IMR-90 (cell line): Measurements from ENCODE around the gene PLA2G4F. TPM values are rescaled to one million over a fixed set of nuclear protein-coding genes. Genes with fewer than 3 reads are reported as not detected.

Experiments
- ATAC-seq: fragments of 200-7000 bp; cut with Tn5 transposase; 2 replicates; pipeline ENCODE4 v1.9.1; 2020; ENCODE audit warnings: low read depth, mild to moderate bottlenecking, moderate library complexity
- BruUV-seq: library from RNA; stranded (reverse); fragments of 400-500 nt; replicated peaks from 2 replicates; lab custom pipeline; 2021; lab: Mats Ljungman, UMichigan
- CTCF ChIA-PET: fragments of 300-600 bp; formaldehyde crosslinking; extraction: SDS; loops from one replicate; lab custom pipeline; 2021; ENCODE audit warnings: antibody characterized with exemption; lab: Yijun Ruan, JAX
- POLR2A ChIA-PET: fragments of 300-600 bp; sonication (Branson Sonifier 250); formaldehyde crosslinking; loops from one replicate; lab custom pipeline; 2022; ENCODE audit warnings: antibody characterized with exemption; ENCODE audit not compliant: unreplicated experiment; lab: Charles Lee
- DNase-seq: peaks from one replicate; pipeline ENCODE4 v3.0.0; 2013
- H2AFZ ChIP-seq: replicated peaks from 2 replicates; pipeline ENCODE3; 2013; ENCODE audit warnings: low read length, mild to moderate bottlenecking; ENCODE audit not compliant: poor library complexity
- H2AK5ac ChIP-seq: 2 replicates; pipeline ENCODE4 v1.6.1; 2013; ENCODE audit warnings: low read depth, low read length, inconsistent platforms
- H2AK9ac ChIP-seq: replicated peaks from 2 replicates; pipeline ENCODE3; 2013; ENCODE audit warnings: mild to moderate bottlenecking, low read depth, low read length, moderate library complexity; ENCODE audit not compliant: poor library complexity
- H2BK120ac ChIP-seq: 2 replicates; pipeline ENCODE4 v1.6.1; 2013; ENCODE audit warnings: low read depth, low read length, inconsistent platforms
- H2BK15ac ChIP-seq: 3 replicates; pipeline ENCODE4 v1.6.1; 2013; ENCODE audit warnings: low read depth, low read length, inconsistent platforms
- H2BK20ac ChIP-seq: 2 replicates; pipeline ENCODE4 v1.6.1; 2013; ENCODE audit warnings: low read depth, mild to moderate bottlenecking, inconsistent platforms, low read length, moderate library complexity
- H2BK5ac ChIP-seq: 2 replicates; pipeline ENCODE4 v1.6.1; 2013; ENCODE audit warnings: mild to moderate bottlenecking, low read depth, low read length, inconsistent platforms; ENCODE audit not compliant: poor library complexity, severe bottlenecking
- H3K14ac ChIP-seq: replicated peaks from 2 replicates; pipeline ENCODE4 v1.6.1; 2013; ENCODE audit warnings: low read depth, low read length, inconsistent platforms
- H3K18ac ChIP-seq: 2 replicates; pipeline ENCODE4 v1.6.1; 2013; ENCODE audit warnings: low read depth, low read length, control low read depth
- H3K23ac ChIP-seq: 2 replicates; pipeline ENCODE4 v1.6.1; 2013; ENCODE audit warnings: low read depth, low read length, inconsistent platforms
- H3K27ac ChIP-seq: 2 replicates; pipeline ENCODE4 v1.5.1; 2013; ENCODE audit warnings: mild to moderate bottlenecking, control low read depth, low read length; ENCODE audit not compliant: insufficient read depth
- H3K27me3 ChIP-seq: 2 replicates; pipeline ENCODE4 v1.6.1; 2013; ENCODE audit warnings: low read length; ENCODE audit not compliant: control insufficient read depth, insufficient read depth
- H3K36me3 ChIP-seq: 2 replicates; pipeline ENCODE4 v1.6.1; 2013; ENCODE audit warnings: low read length, mixed read lengths; ENCODE audit not compliant: control insufficient read depth, insufficient read depth
- H3K4ac ChIP-seq: 2 replicates; pipeline ENCODE4 v1.6.1; 2013; ENCODE audit warnings: low read depth, low read length, inconsistent platforms
- H3K4me1 ChIP-seq: 2 replicates; pipeline ENCODE4 v1.6.1; 2013; ENCODE audit warnings: low read length, mixed read lengths; ENCODE audit not compliant: control insufficient read depth, insufficient read depth
- H3K4me2 ChIP-seq: 2 replicates; pipeline ENCODE4 v1.6.1; 2013; ENCODE audit warnings: low read depth, mild to moderate bottlenecking, control low read depth, low read length, moderate library complexity
- H3K4me3 ChIP-seq: 2 replicates; pipeline ENCODE4 v1.5.1; 2013; ENCODE audit warnings: low read depth, mild to moderate bottlenecking, control low read depth, low read length, moderate library complexity; ENCODE audit not compliant: insufficient read depth
- H3K56ac ChIP-seq: 2 replicates; pipeline ENCODE4 v1.6.1; 2013; ENCODE audit warnings: low read length, inconsistent platforms; ENCODE audit not compliant: insufficient read depth; ENCODE audit errors: extremely low read depth
- H3K79me1 ChIP-seq, 2 experiments: 2 replicates each; pipeline ENCODE4 v1.6.1; 2013; ENCODE audit warnings: low read length in 2 of 2, inconsistent platforms in 1 of 2, low read depth in 1 of 2
- H3K9ac ChIP-seq: 2 replicates; pipeline ENCODE4 v1.6.1; 2013; ENCODE audit warnings: low read depth, low read length, control low read depth
- H3K9me1 ChIP-seq: 2 replicates; pipeline ENCODE4 v1.6.1; 2013; ENCODE audit warnings: low read length, inconsistent platforms; ENCODE audit not compliant: insufficient read depth
- H3K9me3 ChIP-seq: 2 replicates; pipeline ENCODE4 v1.6.1; 2013; ENCODE audit warnings: low read length; ENCODE audit not compliant: control insufficient read depth, insufficient read depth
- H4K20me1 ChIP-seq: 2 replicates; pipeline ENCODE4 v1.6.1; 2013; ENCODE audit warnings: low read length, inconsistent platforms; ENCODE audit not compliant: insufficient read depth
- H4K5ac ChIP-seq: 2 replicates; pipeline ENCODE4 v1.6.1; 2013; ENCODE audit warnings: mild to moderate bottlenecking, low read depth, low read length, control low read depth
- H4K8ac ChIP-seq, 2 experiments: 2 replicates each; pipeline ENCODE4 v1.6.1; 2013; ENCODE audit warnings: low read depth in 2 of 2, low read length in 2 of 2, control low read depth in 1 of 2, inconsistent platforms in 1 of 2
- H4K91ac ChIP-seq: 2 replicates; pipeline ENCODE4 v1.6.1; 2013; ENCODE audit warnings: low read depth, low read length, inconsistent platforms; ENCODE audit not compliant: insufficient read depth
- BHLHE40 ChIP-seq: fragments of 150-350 bp; IDR thresholded peaks from 2 replicates; pipeline ENCODE4 v1.6.1; 2016; ENCODE audit warnings: mild to moderate bottlenecking, low read depth, low read length
- CEBPB ChIP-seq: IDR thresholded peaks from 2 replicates; pipeline ENCODE4 v1.6.1; 2012; ENCODE audit warnings: low read depth, low read length, improper control_type of control experiment
- CHD1 ChIP-seq: IDR thresholded peaks from 2 replicates; pipeline ENCODE4 v1.6.1; 2012; ENCODE audit warnings: low read depth, low read length, improper control_type of control experiment
- CTCF ChIP-seq: conservative IDR thresholded peaks from 2 replicates; pipeline ENCODE4 v1.5.1; 2012; ENCODE audit warnings: mild to moderate bottlenecking, low read depth, low read length, improper control_type of control experiment
- FOS ChIP-seq: fragments of 150-350 bp; IDR thresholded peaks from 2 replicates; pipeline ENCODE4 v1.6.1; 2016; ENCODE audit warnings: low read depth, low read length
- MAFK ChIP-seq: IDR thresholded peaks from 2 replicates; pipeline ENCODE4 v1.6.1; 2012; ENCODE audit warnings: low read depth, low read length, improper control_type of control experiment
- MAZ ChIP-seq: IDR thresholded peaks from 2 replicates; pipeline ENCODE4 v1.6.1; 2012; ENCODE audit warnings: low read depth, mild to moderate bottlenecking, low read length, improper control_type of control experiment, moderate library complexity, borderline replicate concordance
- MXI1 ChIP-seq: IDR thresholded peaks from 2 replicates; pipeline ENCODE4 v1.6.1; 2012; ENCODE audit warnings: low read depth, mild to moderate bottlenecking, low read length, moderate library complexity, borderline replicate concordance
- NFE2L2 ChIP-seq: fragments of 150-350 bp; IDR thresholded peaks from 2 replicates; pipeline ENCODE4 v1.6.1; 2016; ENCODE audit warnings: low read depth, mild to moderate bottlenecking, low read length
- POLR2A ChIP-seq: IDR thresholded peaks from 2 replicates; pipeline ENCODE4 v1.6.1; 2012; ENCODE audit warnings: mild to moderate bottlenecking, low read depth, low read length
- RAD21 ChIP-seq: IDR thresholded peaks from 2 replicates; pipeline ENCODE4 v1.6.1; 2012; ENCODE audit warnings: low read length, improper control_type of control experiment
- RCOR1 ChIP-seq: IDR thresholded peaks from 2 replicates; pipeline ENCODE4 v1.6.1; 2012; ENCODE audit warnings: mild to moderate bottlenecking, low read length, improper control_type of control experiment; ENCODE audit not compliant: insufficient replicate concordance
- RFX5 ChIP-seq: IDR thresholded peaks from 2 replicates; pipeline ENCODE4 v1.8.0; 2012; ENCODE audit warnings: low read depth, mild to moderate bottlenecking, low read length, moderate library complexity
- SMC3 ChIP-seq: fragments of 150-350 bp; IDR thresholded peaks from 2 replicates; pipeline ENCODE4 v1.6.1; 2016; ENCODE audit warnings: low read depth, mild to moderate bottlenecking, antibody characterized with exemption, low read length, moderate library complexity
- WGBS, 2 experiments: methylation state at CpG; one replicate each; pipeline versions ENCODE4 v1.1.5 to v1.1.7; 2013; ENCODE audit warnings: missing lambda C conversion rate in 2 of 2; ENCODE audit not compliant: insufficient read length in 1 of 2; ENCODE audit errors: extremely low coverage in 2 of 2; 5-methylcytosine and 5-hydroxymethylcytosine counted together
- dilution Hi-C: fragments of 300-500 bp; cut with HindIII; formaldehyde crosslinking; loops from one replicate; pipeline ENCODE4 v1.14.3; 2018; ENCODE audit warnings: low sequenced_read_pairs; ENCODE audit not compliant: unreplicated experiment
- in situ Hi-C: fragments of 300-500 bp; cut with MboI; formaldehyde crosslinking; loops from 3 replicates; pipeline ENCODE4 v1.14.3; 2019; ENCODE audit warnings: low sequenced_read_pairs, inconsistent platforms, mixed read lengths
- intact Hi-C: fragments of 100-400 bp; cut with micrococcal nuclease; formaldehyde crosslinking; loops from 2 replicates; pipeline ENCODE4 v1.10.0; 2022
- polyA plus RNA-seq, 3 experiments: library from polyadenylated mRNA; depleted of rRNA; stranded (reverse); fragments of >200 nt; gene quantifications; 2 replicates each; pipeline ENCODE4 v1.2.3, GENCODE V29; 2012; ENCODE audit warnings: low replicate concordance in 1 of 3
- total RNA-seq: library from RNA; depleted of rRNA; stranded (reverse); fragments of >200 nt; gene quantifications from 2 replicates; pipeline ENCODE4 v1.2.3, GENCODE V29; 2012
- TF ChIP-seq, protein P1 (sequence below): fragments of 150-350 bp; IDR thresholded peaks from 2 replicates; pipeline ENCODE4 v1.6.1; 2016; ENCODE audit warnings: low read depth, mild to moderate bottlenecking, low read length, moderate library complexity, borderline replicate concordance

PLA2G4F gene
- total and polyA plus RNA-seq, 2 of the 4 experiments (the other 2 are of a cell fraction) = not detected

GRCh38 chr15:42160136-42160535 lies 3.7 kb upstream of the PLA2G4F start:
- H3K9me1 ChIP-seq = peaks cover 17% of the 10 kb centered on the region
- H3K4me3 ChIP-seq = no peak overlapping the region
- H2BK120ac ChIP-seq = no peak overlapping the region
- H3K27me3 ChIP-seq = no peaks in the 10 kb centered on the region
- H3K27ac ChIP-seq = no peak overlapping the region
- no peak overlapping the region for H2BK5ac ChIP-seq
- ChIA-PET POLR2A (no interaction called here), CTCF (no interaction called here)
- H3K14ac ChIP-seq = no peak overlapping the region
- H3K4me2 ChIP-seq = no peak overlapping the region
- no peak overlapping the region for H4K8ac ChIP-seq
- H3K56ac ChIP-seq = no peak overlapping the region
- ATAC-seq (no peak), DNase-seq (no peak)
- no peaks in the 10 kb centered on the region for H3K9me3 ChIP-seq
- no peak overlapping the region for H2AFZ ChIP-seq
- no peaks in the 10 kb centered on the region for H4K20me1 ChIP-seq
- no TSS peak for BruUV-seq
- H3K4me1 ChIP-seq = peaks cover 4% of the 10 kb centered on the region; the same call in 1 of the 2 replicates
- H2BK20ac ChIP-seq = no peak overlapping the region
- dilution Hi-C loops = no loop called here
- no peak overlapping the region for H3K4ac ChIP-seq
- H4K91ac ChIP-seq = no peak overlapping the region
- H3K79me1 ChIP-seq = no peaks in the 10 kb centered on the region
- no peak overlapping the region for H3K18ac ChIP-seq
- intact Hi-C loops = no loop called here
- in situ Hi-C loops = no loop called here
- no peak overlapping the region for H2BK15ac ChIP-seq
- H3K9ac ChIP-seq = no peak overlapping the region
- H2AK5ac ChIP-seq = no peak overlapping the region
- no peak overlapping the region for H4K5ac ChIP-seq
- H3K36me3 ChIP-seq = peaks cover 58% of the 10 kb centered on the region
- WGBS, 2 experiments = 83% methylated on average over 6 of the region's 7 CpGs; no CpG with 5 or more reads in 1 of the 2 experiments
- TF ChIP-seq BHLHE40 (no peak), FOS (no peak), NFE2L2 (no peak), MXI1 (no peak), CHD1 (no peak), RAD21 (no peak), RFX5 (no peak), SMC3 (no peak), CEBPB (no peak), POLR2A (no peak), MAFK (no peak), CTCF (no peak), MAZ (no peak), RCOR1 (no peak)
- TF ChIP-seq, protein P1, sequence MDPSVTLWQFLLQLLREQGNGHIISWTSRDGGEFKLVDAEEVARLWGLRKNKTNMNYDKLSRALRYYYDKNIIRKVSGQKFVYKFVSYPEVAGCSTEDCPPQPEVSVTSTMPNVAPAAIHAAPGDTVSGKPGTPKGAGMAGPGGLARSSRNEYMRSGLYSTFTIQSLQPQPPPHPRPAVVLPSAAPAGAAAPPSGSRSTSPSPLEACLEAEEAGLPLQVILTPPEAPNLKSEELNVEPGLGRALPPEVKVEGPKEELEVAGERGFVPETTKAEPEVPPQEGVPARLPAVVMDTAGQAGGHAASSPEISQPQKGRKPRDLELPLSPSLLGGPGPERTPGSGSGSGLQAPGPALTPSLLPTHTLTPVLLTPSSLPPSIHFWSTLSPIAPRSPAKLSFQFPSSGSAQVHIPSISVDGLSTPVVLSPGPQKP = no peak
- H3K23ac ChIP-seq = no peak overlapping the region
- H2AK9ac ChIP-seq = no peak overlapping the region
